Sciatic nerve (tissue), 2 donors: ENCODE data around the gene NFIA. TPM values are rescaled to one million over a fixed set of nuclear protein-coding genes. Genes with fewer than 3 reads are reported as not detected.

Source experiments
- ATAC-seq: fragments of 200-7000 bp; cut with Tn5 transposase; one replicate; pipeline ENCODE4 v1.9.1; 2020; ENCODE audit warnings: mild to moderate bottlenecking, moderate library complexity
- DNase-seq: peaks from one replicate; pipeline ENCODE4 v3.0.0-alpha.2; 2020; ENCODE audit warnings: low spot score
- intact Hi-C: fragments of 100-400 bp; cut with DNase I; formaldehyde crosslinking; loops from one replicate; pipeline ENCODE4 v1.14.2; 2022
- total RNA-seq: library from RNA; stranded (reverse); fragmentation: NEBNext Ultra II Directional; extraction: Animal tissue kit (Norgen Biotek cat#: 25700); gene quantifications from one replicate; pipeline ENCODE4 v1.2.1, GENCODE V29; 2021
- donor health status: DM: no; HTN: no; CAD: no.
- donor health status: DM: no; HTN: no; CAD: no.

The NFIA gene
- total RNA-seq, 1 donor from 2014 or later = 143 TPM

DNA sequence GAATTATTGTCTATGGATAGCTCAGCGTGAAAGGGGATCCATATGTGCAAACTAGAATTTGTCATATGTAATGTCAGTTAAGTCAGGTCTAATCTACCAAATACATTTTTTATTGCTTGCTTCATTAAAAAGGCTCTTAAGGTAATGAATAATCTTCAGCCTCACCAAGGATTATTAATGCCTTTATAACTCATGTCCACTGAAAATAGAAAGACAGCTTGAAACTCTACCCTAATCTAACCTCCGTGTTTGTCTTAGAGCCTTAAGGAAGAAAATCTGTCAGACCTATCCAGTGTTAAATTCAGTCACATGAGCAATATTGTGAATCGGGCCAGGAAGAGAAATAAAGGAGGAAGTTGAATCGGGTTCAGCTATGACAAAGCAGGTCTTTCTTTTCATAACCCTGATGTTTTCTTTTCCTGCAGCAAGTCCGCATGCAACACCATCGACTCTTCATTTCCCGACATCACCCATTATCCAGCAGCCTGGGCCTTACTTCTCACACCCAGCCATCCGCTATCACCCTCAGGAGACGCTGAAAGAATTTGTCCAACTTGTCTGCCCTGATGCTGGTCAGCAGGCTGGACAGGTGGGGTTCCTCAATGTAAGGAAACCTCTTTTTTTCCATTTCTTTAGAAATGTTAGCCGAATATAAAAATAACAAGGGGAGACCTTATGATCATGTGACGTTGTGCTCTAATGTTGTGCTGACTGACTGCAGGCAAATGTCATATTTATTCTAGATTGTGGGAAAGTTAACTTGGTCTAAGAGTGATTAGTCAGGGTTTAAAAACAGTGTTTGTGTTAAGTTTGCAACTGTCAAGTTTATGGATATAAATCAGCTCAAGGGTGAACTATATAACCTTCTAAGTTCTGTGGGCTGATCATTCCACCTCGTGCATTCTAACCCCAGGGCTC, 321.6 kb downstream of the NFIA start:
- DNase-seq (no peak), ATAC-seq (peak; percentile 72)
- intact Hi-C loops = no loop called here

DNA sequence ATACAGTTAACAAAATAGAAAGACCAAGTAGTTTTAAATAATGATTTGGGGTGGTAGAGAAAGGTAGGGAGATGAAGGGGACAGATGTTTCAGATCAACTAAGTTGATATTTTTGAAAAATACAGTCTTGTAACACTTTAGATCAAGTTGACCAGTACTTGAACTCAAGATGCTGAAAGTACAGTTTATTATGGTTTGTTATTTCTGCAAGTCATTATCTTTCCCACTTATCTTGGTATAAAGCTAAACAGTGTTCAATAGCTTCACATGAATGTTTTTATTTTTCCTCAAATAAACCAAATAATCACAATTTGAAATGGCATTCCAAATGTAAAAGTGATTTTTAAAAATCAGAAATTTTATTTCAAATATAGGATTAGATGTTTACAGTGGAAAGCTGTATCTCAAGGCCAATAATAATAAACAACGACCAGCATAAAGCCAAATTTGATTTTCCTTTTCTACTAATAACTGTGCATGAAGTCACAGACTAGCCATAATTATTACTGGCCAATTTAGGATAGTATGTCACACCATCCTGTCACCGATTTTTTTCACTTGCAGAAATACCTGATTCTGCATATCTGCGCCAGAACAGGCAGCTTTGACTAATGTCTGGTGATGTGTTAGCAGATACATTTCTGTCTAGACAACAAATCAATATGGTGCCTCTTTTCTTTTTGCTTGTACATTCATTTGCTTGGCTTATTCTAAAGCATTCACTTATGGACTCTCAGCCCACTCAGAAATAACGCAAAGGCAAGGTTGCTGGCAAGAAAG, 322.4 kb downstream of the NFIA start:
- ATAC-seq (no peak), DNase-seq (no peak)
- intact Hi-C loops = no loop called here

DNA sequence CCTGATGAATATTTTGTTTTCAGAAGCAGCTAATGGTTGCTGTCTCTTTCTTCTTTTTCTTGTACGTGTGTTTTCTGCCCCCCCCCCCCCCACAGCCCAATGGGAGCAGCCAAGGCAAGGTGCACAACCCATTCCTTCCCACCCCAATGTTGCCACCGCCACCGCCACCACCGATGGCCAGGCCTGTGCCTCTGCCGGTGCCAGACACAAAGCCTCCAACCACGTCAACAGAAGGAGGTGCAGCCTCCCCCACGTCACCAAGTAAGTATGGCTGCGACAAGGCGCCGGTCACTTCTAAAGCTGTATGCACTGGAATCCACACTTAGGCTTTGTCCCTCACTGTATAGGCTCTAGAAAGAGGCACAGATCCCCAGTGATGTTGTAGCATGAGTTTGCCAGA, 324.1 kb downstream of the NFIA start:
- intact Hi-C loops = no loop called here
- ATAC-seq = no peak
- DNase-seq = no peak

DNA sequence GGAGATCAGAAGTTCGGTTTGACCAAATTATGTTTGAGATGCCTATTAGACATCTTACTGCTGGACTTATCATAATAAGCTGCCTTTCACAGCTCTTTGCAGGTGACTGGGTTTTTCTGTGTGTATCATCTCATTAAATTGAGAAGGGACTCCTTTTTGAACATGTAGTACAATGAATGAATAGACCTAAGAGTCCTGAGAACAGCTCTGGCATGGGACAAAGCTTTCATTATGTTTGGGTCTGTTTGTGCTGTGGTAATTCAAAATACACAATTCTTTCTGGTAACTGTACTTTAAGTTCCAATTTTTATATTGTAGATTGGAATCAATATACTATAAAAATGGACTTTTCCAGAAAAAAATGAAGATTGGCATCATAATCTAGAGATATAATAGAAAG, 330.2 kb downstream of the NFIA start:
- intact Hi-C loops = no loop called here

DNA sequence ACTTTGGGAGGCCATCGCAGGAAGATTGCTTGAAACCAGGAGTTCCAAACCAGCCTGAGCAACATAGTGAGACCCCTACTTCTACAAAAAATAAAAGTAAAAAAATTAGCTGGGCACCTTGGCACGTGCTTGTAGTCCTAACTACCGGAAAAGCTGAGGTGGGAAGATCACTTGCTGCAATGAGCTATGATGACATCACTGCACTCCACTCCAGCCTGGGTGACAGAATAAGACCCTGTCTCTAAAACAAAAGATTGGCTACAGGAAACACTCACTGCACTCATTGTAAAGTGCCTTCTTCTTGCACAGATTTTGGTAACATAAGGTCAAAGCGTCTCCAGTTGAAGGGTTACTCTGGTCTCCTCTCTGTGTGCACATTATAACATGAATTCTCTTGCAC, 336.8 kb downstream of the NFIA start:
- intact Hi-C loops = no loop called here
- DNase-seq (no peak), ATAC-seq (no peak)

More for the DNA sequence above, 330.2 kb downstream of the NFIA start:
- ATAC-seq = no peak
- no peak for DNase-seq

DNA sequence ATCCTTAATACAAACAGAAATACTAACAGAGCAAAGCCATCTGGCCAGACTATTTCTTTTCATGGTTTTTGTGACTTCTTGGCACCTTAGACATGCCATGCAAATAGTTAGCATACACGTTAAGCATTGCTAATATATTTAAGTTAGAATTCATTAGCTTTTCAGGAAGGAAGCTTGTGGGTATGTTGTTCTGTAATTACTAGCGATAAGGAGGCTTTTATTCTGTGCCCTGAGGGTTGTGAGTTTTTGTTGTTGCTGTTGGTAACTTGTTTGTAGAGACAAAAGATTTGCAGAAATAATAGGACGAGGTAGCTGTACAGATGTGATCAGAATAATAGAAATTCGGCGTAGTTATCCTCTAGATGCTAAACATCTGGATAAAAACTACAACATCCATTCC, 337.3 kb downstream of the NFIA start:
- no peak for ATAC-seq
- DNase-seq = no peak
- intact Hi-C loops = no loop called here

DNA sequence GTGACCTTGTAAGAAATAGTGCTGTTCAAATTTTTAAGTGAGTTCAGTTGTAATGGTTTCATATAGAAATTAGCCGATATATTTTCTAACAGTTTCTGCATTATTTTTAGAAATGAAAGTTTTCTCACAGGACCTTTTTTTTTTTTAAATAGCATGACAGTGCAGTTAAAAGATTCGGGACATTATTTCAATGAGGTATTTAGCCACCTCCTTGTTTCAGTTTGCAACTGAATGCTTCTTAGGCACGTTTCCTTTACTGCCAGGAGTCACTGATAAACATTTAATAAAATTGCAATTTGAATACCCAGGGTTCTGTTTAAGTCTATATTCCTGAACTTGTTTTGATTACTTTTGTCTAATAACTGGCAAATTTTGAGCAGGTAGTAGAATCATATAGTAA, 337.9 kb downstream of the NFIA start:
- ATAC-seq (no peak), DNase-seq (no peak)
- intact Hi-C loops = no loop called here

DNA sequence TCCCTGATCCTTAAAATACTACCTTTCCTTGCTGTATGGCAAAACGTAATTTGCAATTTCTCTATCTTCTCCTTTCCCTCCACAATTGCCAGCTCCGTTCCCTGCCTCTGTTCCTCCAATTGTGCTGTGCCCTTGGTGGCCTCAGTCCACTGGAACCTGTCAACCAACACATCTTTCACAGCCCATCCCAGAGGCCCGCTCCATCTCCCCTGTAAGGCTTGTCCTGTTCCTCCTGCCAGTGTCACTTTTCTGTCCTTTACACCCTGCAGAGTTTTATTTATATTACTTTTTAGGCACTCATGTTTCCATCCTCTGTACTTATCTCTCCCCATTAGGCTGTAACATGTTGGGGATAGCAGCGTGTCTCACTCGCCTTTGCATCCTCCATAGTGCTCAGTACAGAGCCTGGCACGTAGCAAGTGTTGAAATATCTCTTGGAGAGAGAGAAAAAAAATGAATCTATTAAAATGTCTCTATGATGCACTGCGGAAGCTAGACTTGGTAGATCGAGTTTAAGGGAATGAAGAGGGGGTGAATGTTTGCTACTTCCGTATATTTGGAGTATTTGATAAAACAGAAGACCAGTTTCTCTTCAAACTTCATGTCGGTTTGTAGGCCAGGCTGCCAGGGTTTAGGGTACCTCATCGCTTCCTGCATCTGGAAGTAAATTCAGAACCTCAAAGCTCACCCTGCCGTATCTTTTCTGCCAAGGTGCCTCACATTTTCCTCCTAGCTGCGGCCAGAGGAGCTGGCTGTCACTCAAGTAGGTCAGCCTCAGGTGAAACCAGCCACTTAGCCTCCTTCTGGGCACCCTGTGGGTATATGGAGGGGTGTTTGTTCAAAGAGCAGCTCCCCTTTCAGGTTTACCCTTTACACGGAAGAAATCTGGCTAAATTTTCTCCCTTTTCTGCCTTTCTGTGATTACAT, 338.8 kb downstream of the NFIA start:
- intact Hi-C loops = no loop called here
- ATAC-seq (no peak), DNase-seq (no peak)

DNA sequence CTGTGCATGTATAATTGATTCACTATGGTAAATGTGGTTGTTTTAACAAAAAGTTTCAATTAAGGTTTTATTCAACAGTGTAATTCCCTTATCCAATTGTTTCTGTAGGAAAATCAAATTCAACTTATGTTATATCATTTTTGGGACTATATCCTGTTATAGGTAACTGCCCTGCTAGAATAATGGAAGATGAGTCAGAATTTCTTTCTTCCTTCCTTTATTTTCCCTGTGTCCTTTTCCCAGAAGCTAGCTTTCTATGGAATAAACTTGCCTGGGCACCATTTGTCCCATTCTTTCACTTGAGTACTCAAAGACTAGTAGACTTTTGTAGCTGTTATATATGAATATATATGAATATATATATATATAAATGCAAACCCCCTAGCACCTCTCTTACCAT, 341.3 kb downstream of the NFIA start:
- DNase-seq = no peak

DNA sequence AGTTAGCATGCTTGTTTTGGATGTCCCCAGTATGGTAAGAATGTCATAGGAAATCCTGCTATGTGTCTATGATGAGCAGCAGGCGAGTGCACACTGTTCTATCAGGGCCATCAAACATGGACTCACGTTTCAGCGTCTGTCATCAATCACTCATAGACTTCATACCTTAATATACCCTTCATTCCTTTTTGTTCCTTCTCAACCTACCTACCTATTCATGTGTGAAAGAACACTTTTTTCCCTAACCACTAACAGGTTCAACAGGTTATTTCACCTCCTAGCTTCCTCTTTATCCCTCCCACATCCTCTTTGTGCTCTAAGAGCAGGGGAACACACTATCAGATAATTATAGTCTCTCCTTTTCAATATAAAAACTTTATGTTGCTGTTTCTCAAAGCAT, 342.0 kb downstream of the NFIA start:
- no peak for ATAC-seq
- no peak for DNase-seq
- intact Hi-C loops = no loop called here

More for the DNA sequence above, 341.3 kb downstream of the NFIA start:
- ATAC-seq = no peak
- intact Hi-C loops = no loop called here

DNA sequence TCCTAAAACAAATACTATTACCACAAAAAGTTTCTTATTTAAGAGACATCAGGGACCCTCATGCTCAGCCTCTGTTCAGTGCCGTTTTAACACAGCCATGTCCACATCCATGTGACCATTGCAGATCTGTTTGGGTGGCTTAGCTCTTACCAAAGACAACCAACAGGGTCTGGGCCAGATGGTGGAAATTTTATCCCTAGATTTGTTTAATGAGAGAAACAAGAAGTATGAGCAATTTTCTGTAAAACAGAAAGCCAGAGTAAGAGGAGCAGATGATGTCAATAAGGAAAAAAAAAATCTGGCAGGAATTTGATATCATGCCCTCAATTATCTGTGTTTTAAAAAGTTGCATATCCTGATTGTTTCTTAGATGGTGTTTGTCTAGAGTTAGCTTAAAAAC, 342.7 kb downstream of the NFIA start:
- intact Hi-C loops = no loop called here
- ATAC-seq = no peak

DNA sequence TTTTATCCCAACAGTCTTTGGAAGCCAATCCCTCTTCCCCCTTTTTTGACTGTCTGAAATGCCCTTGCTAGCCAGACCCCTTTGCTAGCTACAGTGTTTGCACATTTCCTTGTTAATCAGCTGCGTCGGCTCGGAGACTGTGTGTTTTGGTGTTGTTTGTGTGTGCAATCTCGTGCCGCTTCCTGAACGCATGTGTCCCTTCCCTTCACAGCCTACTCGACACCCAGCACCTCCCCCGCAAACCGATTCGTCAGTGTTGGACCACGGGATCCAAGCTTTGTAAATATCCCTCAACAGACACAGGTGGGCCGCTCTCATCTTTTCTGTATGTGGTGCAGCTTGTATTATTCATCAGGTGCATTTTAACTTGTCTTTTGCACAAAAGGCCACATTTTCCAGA, 343.9 kb downstream of the NFIA start:
- intact Hi-C loops = no loop called here
- ATAC-seq (peak; percentile 62), DNase-seq (no peak)

More for the DNA sequence above, 342.7 kb downstream of the NFIA start:
- no peak for DNase-seq

DNA sequence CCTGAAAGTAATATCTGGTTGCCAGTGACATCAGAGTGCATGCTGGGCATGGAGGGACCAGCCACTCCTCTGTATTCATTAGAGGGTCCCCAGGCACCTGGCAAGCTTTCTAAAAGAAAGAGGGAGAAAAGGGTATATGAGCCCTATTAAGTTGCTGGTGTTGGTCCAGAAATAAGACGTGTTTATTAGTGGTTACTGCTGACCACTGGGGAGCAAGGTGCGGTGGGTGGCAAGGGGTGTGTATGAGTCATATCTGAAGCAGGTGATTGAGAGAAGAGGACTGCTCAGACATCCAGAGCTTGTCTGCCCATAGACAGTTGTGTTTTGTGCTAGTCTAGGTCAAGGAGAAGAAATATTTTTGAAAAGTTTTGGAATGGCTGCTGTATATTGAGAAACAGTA, 344.5 kb downstream of the NFIA start:
- intact Hi-C loops = no loop called here
- ATAC-seq (peak; percentile 35), DNase-seq (no peak)

DNA sequence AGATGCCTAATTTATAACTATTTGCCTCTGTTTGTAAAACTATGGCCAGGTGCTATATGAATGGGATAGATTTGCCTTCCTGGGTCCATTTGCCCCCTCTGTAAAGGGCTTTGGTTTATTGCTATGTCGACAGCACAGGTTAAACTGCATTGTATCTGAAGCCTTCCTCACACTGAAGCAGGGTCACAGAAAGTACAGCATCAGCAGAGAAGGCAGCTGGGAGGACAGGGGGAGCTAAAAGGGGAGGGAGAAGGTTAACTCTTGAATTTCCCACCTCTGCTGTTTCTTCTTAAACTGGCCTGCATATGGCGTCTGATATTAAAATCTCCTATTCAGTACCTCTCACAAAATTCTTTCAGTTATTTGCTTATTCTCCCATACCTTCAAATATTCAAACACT, 345.1 kb downstream of the NFIA start:
- DNase-seq = no peak
- no peak for ATAC-seq
- intact Hi-C loops = no loop called here

DNA sequence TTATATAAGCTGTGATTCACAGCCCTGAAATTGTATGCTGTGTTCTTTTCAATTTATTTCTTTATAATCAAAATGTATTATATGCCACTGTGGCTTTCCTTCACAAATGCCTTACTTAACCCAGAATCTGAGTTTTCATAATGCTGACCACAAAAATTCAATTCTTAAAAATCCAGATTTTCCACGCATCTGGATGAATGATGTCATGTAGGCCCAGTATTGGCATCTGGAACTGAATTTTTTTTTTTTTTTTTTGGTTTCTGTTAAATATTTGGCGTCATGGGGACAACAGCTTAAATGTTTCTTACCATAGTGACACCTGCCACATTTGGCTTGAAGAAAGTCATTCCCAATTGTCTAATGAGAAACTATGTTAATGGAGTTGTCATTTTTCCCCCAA, 345.8 kb downstream of the NFIA start:
- DNase-seq = no peak
- ATAC-seq = no peak
- intact Hi-C loops = no loop called here

DNA sequence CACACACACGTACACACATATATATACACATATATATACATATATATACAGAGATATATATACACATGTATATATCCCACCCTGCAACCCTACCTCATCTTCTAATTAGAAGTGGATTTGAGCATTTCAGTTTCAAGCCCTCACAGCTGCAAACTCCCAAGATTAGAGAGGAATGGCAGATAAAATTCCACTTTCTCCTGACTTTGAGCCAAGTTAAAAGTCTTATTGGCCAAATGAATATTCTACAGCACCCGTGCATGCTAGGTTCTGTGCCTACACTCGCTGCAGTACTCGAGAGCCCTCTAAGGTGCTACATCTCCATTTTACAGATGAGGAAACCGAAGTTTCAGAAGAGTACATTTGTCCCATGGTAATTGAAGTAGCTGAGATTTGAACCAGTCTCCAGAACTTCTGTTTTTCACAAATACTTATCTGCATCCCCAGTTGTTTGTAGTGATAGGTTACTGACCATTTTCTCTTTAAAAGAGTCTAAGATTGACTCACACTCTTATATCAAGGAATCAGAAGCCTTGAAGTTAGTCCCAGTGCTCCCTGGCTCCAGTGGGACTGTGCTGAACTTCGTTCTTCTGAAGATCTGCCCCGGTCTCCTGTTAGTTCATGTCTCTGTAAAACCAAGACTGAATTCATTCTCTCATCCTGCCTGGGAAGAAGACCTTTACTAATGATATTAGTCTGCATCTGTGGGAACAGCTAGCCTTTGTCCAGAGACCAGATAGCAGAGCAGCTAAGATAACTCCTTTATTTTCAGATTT, 350.4 kb downstream of the NFIA start:
- DNase-seq (no peak), ATAC-seq (no peak)
- intact Hi-C loops = no loop called here

DNA sequence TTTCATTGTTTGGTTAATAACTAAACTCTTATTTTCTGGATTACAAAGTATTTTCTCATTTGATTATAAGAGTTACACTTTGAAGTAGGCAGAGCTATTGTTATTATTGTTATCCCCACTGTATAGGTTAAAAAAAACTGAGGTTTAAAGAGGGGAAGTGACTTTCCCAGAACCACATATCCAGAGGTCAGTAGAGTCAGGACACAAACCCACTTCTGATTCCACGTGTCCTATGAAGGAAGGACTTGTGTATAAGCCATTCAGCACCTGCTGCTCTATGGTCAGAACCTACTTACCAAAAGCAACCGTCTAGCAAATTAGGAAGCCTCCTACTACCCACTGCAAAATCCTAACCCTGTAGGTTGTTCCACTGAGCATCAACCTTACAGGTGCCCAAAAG, 351.3 kb downstream of the NFIA start:
- intact Hi-C loops = no loop called here
- no peak for DNase-seq
- ATAC-seq = no peak

DNA sequence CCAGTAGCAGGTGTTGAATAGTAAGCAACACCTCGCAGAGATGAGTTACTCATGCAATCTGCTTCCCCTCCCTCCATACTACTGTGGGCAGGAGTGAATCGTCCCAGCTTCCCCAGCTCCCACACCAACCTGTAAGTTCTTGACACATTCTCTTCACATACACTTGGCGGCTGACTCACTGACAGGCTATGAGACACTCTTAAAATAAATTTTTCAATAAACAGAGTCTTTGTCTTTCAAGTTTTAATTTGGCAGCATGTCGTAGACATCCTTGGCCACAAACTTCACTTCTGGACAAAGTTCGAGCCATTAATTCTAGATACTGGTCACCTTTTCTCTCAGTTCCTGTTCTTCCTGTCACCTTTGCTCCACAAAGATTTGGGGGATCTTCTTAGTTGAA, 351.9 kb downstream of the NFIA start:
- DNase-seq (no peak), ATAC-seq (no peak)
- intact Hi-C loops = no loop called here

DNA sequence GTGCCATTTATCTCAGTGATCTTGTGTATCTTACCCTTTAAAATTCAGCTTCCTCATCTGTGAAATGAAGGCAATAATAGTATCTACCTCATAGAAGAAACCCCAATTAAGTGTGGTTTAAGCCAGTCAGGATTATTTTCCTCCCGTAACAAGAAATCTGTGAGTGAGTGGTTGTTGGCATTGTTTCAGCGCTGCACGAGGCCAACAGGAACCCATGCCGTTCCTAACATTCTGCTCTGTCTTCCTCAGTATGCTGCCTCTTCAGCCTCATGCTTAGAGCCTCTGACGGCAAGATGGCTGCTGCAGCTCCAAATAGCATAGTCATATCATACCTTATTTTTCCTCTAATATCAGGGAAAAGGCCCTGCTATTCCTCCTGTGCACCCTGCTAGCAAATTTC, 352.9 kb downstream of the NFIA start:
- intact Hi-C loops = no loop called here
- ATAC-seq (no peak), DNase-seq (no peak)
